AG20443 (cell line): ENCODE results near the gene GBP3.
"Not testable (repeated sequence)": the region's sequence is repeated elsewhere in the genome, so short reads cannot be mapped to it uniquely, and the experiment has no call there.

Experiments used
- DNase-seq: peaks from one replicate; pipeline ENCODE4 v3.0.0; 2012; ENCODE audit warnings: low spot score, mixed read lengths

Gene GBP3

GRCh38 chr1:89022167-89022959 lies at the start of gene GBP3:
GBP3 (minus strand) TSS chr1:89022866; CDS start chr1:89020721, 2,145 bp downstream.
- DNase-seq, result peak; percentile 60

- no peak for DNase-seq
Observed at GRCh38 chr1:89070509-89070908, 47.8 kb upstream of the GBP3 start.

GRCh38 chr1:89069951-89070350 lies 47.3 kb upstream of the GBP3 start:
- DNase-seq, result no peak

- peak; percentile 48 for DNase-seq
Observed at GRCh38 chr1:89068291-89068690, 45.6 kb upstream of the GBP3 start.

- DNase-seq, result peak; percentile 55
Observed at GRCh38 chr1:89065079-89065868, 42.6 kb upstream of the GBP3 start, which contains the start of gene GBP1. GBP1 (minus strand) TSS chr1:89065208; CDS start chr1:89063234, 1,974 bp downstream.

- DNase-seq, result no peak
Observed at GRCh38 chr1:89064632-89065031, 42.0 kb upstream of the GBP3 start.

GRCh38 chr1:89063094-89063493 lies 40.4 kb upstream of the GBP3 start:
- DNase-seq, result no peak

- DNase-seq, result no peak
Observed at GRCh38 chr1:89060091-89060490, 37.4 kb upstream of the GBP3 start.

- no peak for DNase-seq
Observed at GRCh38 chr1:89051955-89052312, 29.3 kb upstream of the GBP3 start.

GRCh38 chr1:89051300-89051954 lies 28.8 kb upstream of the GBP3 start:
- DNase-seq, result no peak

GRCh38 chr1:89050649-89051033 lies 28.0 kb upstream of the GBP3 start:
- DNase-seq, result no peak

GRCh38 chr1:89049901-89050648 lies 27.4 kb upstream of the GBP3 start:
- not testable (repeated sequence) for DNase-seq

- not testable (repeated sequence) for DNase-seq
Observed at GRCh38 chr1:89049187-89049586, 26.5 kb upstream of the GBP3 start.

- no peak for DNase-seq
Observed at GRCh38 chr1:89047734-89048133, 25.1 kb upstream of the GBP3 start.

GRCh38 chr1:89046318-89047183 lies 23.9 kb upstream of the GBP3 start:
- not testable (repeated sequence) for DNase-seq

GRCh38 chr1:89044970-89045721 lies 22.5 kb upstream of the GBP3 start:
- no peak for DNase-seq

- DNase-seq, result no peak
Observed at GRCh38 chr1:89043940-89044339, 21.3 kb upstream of the GBP3 start.

- DNase-seq, result no peak
Observed at GRCh38 chr1:89042491-89042890, 19.8 kb upstream of the GBP3 start.

GRCh38 chr1:89041721-89042120 lies 19.1 kb upstream of the GBP3 start:
- no peak for DNase-seq

- no peak for DNase-seq
Observed at GRCh38 chr1:89041119-89041641, 18.5 kb upstream of the GBP3 start.
